Thyroid gland (tissue), 4 donors: ENCODE results near the gene PLCD3. TPM values are rescaled to one million over a fixed set of nuclear protein-coding genes. Genes with fewer than 3 reads are reported as not detected.

Experiments
- DNase-seq, 2 donors: peaks; one replicate each; pipeline ENCODE4 v3.0.0-alpha.2; 2019
- H3K27ac ChIP-seq, 3 donors: fragments of 200-600 bp; sonication (generic); 1 replicate in 2 of 3; 2 replicates in 1 of 3; pipeline ENCODE4 v1.5.1; 2016 to 2019; ENCODE audit warnings: mild to moderate bottlenecking in 1 of 3, moderate library complexity in 1 of 3
- H3K27me3 ChIP-seq: fragments of 200-600 bp; sonication (generic); one replicate; pipeline ENCODE4 v1.5.1; 2019
- H3K36me3 ChIP-seq, 2 donors: fragments of 200-600 bp; sonication (generic); one replicate each; pipeline ENCODE4 v1.5.1; 2016 to 2019
- H3K4me1 ChIP-seq, 2 donors: fragments of 200-600 bp; sonication (generic); one replicate each; pipeline ENCODE4 v1.5.1; 2017 to 2019
- H3K4me3 ChIP-seq, 3 donors: fragments of 200-600 bp; sonication (generic); replicated peaks in 1 of 3; 1 replicate in 2 of 3; 2 replicates in 1 of 3; pipeline ENCODE4 v1.5.1; 2016; ENCODE audit warnings: mild to moderate bottlenecking in 1 of 3
- H3K9me3 ChIP-seq: fragments of 200-600 bp; sonication (generic); one replicate; pipeline ENCODE4 v1.5.1; 2017
- CTCF ChIP-seq, 6 experiments: fragments of 200-600 bp in 3 of 6; fragments of 450-650 bp in 3 of 6; sonication (generic) in 3 of 6; IDR thresholded peaks; one replicate each; pipeline ENCODE4 v1.5.1; 2016 to 2019; ENCODE audit warnings: antibody characterized with exemption in 6 of 6, mild to moderate bottlenecking in 2 of 6, inconsistent platforms in 1 of 6, moderate library complexity in 1 of 6
- POLR2A ChIP-seq, 2 donors: fragments of 450-650 bp; IDR thresholded peaks; one replicate each; pipeline ENCODE4 v1.6.1; 2017; ENCODE audit warnings: antibody characterized with exemption in 2 of 2, mild to moderate bottlenecking in 2 of 2, moderate library complexity in 1 of 2
- WGBS, 2 donors: methylation state at CpG; one replicate each; pipeline ENCODE4 v1.1.5; 2017; 5-methylcytosine and 5-hydroxymethylcytosine counted together
- intact Hi-C: fragments of 100-400 bp; cut with DNase I; formaldehyde crosslinking; loops from one replicate; pipeline ENCODE4 v1.15.1; 2023
- total RNA-seq, 4 donors: library from RNA; depleted of rRNA; stranded (reverse); fragments of >200 nt; gene quantifications; one replicate each; pipeline ENCODE4 v1.2.3, GENCODE V29; 2016

The PLCD3 gene
- total RNA-seq, 4 donors from 2014 or later, result 8.6 to 24.8 (median 16.9) TPM

DNA sequence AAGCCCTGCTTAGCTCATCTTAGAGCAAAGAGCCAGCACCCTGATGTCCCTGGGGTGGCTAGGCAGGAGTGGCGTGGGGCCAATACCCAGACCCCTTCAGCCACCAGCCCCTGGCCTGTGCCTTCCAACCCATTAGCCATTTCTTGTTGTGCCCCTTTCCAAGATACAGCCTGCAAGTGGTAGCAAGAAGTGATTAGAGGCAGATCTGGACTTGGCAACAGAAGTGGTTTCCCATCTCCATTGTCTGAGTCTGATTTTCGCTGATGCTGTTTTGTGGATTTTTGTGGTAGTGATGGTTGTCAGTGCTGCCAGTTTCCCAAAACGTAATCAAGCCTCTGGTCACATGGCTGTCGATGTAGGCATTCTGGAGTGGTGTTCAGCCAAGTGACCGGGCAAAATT is 25.7 kb downstream of the PLCD3 start:
- H3K27ac ChIP-seq, result no peak overlapping the region

DNA sequence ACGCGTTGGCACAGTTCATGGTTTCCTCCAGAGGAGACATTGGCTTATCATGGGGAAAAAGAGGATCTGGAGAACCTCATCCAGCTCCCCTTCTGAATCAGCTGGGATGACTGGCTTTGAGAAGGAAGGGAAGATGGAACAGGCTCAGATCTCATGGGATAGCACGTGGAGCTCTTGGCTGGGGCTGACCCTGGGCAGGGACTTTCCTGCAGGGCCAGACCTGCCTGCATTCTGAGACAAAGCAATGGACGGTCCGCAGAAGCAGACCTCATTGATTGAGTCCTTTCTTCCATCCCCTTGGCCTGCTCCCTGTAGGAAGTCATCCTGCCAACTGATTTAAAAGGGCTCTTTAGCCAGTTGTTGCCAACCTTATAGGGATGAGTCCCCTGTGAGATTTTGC is 26.2 kb downstream of the PLCD3 start:
- Histone ChIP-seq H3K36me3 (peaks cover 56 to 61% of the 10 kb centered on the region in 2 donors), H3K9me3 (no peaks in the 10 kb centered on the region), H3K27me3 (no peaks in the 10 kb centered on the region), H3K4me3 (no peak overlapping the region), H3K27ac (no peak overlapping the region), H3K4me1 (peaks cover 14 to 38% of the 10 kb centered on the region in 2 donors)
- intact Hi-C loops, result no loop called here
- 84 to 91% methylated on average over 5 of the region's 5 CpGs for whole genome bisulfite sequencing, 2 donors
- no peak for TF ChIP-seq POLR2A (IDR thresholded peaks at IDR 0.05)
- TF ChIP-seq CTCF (IDR thresholded peaks at IDR 0.05), result no peak
- no peak for DNase-seq

More for the DNA sequence above, 25.7 kb downstream of the PLCD3 start:
- H3K4me3 ChIP-seq, result no peak overlapping the region
- DNase-seq, result no peak
- H3K27me3 ChIP-seq, result no peaks in the 10 kb centered on the region
- peaks cover 18 to 41% of the 10 kb centered on the region in 2 donors for H3K4me1 ChIP-seq
- peaks cover 56 to 58% of the 10 kb centered on the region in 2 donors for H3K36me3 ChIP-seq
- H3K9me3 ChIP-seq, result no peaks in the 10 kb centered on the region
- 85 to 95% methylated on average over 2 to 5 of the region's 5 CpGs for WGBS, 2 donors
- TF ChIP-seq POLR2A (IDR thresholded peaks at IDR 0.05) (no peak), CTCF (IDR thresholded peaks at IDR 0.05) (no peak)
- intact Hi-C loops, result no loop called here

DNA sequence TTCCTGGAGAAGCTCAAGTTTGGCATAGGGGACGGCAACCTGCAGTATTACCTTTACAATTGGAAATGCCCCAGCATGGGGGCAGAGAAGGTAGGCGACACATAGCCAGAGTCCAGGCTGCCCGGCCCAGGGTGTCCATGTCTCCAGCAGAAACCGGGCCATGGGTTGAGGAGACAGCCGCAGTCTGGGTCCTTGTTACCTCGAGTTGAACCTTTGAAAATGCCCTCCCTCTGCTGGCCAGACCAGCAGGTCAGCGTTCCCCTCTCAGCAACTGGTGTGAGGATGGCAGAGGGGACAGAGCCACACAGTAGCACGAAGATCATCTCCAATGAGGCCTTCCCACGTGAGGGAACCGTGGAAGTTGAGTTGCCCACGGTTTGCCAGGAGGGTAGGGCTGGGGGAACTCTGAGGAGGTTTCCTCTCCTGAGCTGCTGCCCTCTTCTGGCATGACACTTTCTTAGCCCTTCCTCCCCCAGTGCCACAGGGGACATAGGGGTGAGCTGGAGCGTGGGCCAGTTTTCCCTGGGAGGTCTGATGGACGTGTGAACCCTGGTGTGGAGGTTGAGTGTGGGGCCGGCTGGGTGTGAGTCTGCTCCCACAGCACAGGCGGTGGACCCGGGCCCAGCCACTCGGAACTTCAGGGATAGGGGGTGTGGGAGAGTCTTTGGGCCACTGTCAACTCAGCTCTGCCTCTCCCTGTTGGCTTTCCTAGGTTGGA is 27.2 kb downstream of the PLCD3 start:
- DNase-seq, result no peak
- Histone ChIP-seq H3K36me3 (peaks cover 60 to 61% of the 10 kb centered on the region in 2 donors), H3K9me3 (no peaks in the 10 kb centered on the region), H3K27ac (no peak overlapping the region), H3K4me1 (peaks cover 6 to 29% of the 10 kb centered on the region in 2 donors), H3K4me3 (no peak overlapping the region), H3K27me3 (no peaks in the 10 kb centered on the region)
- intact Hi-C loops, result loop anchor here (5.0 kb wide), 1 partner anchor 183 kb away; no protein-coding TSS in a partner anchor
- WGBS, 2 donors, result 85 to 91% methylated on average over 8 to 17 of the region's 17 CpGs
- no peak for TF ChIP-seq CTCF (IDR thresholded peaks at IDR 0.05)
- TF ChIP-seq POLR2A (IDR thresholded peaks at IDR 0.05), result no peak

- intact Hi-C loops, result loop anchor here (5.0 kb wide), 1 partner anchor 182 kb away; no protein-coding TSS in a partner anchor
- TF ChIP-seq CTCF (IDR thresholded peaks at IDR 0.05) (no peak), POLR2A (IDR thresholded peaks at IDR 0.05) (no peak)
- Histone ChIP-seq H3K9me3 (no peaks in the 10 kb centered on the region), H3K27ac (no peak overlapping the region), H3K4me3 (no peak overlapping the region), H3K36me3 (peaks cover 66% of the 10 kb centered on the region in 2 donors), H3K4me1 (peaks cover 6 to 29% of the 10 kb centered on the region in 2 donors), H3K27me3 (no peaks in the 10 kb centered on the region)
- WGBS, 2 donors, result 91% methylated on average over 6 of the region's 6 CpGs
- DNase-seq, result no peak
Measured at GRCh38 chr17:45104497-45104896, 27.8 kb downstream of the PLCD3 start.

GRCh38 chr17:45104029-45104428 is 28.3 kb downstream of the PLCD3 start:
- DNase-seq, result no peak
- TF ChIP-seq CTCF (IDR thresholded peaks at IDR 0.05) (no peak), POLR2A (IDR thresholded peaks at IDR 0.05) (no peak)
- Histone ChIP-seq H3K4me1 (peaks cover 1 to 27% of the 10 kb centered on the region in 2 donors), H3K27ac (no peak overlapping the region), H3K9me3 (no peaks in the 10 kb centered on the region), H3K27me3 (no peaks in the 10 kb centered on the region), H3K36me3 (peaks cover 67 to 68% of the 10 kb centered on the region in 2 donors), H3K4me3 (no peak overlapping the region)
- intact Hi-C loops, result loop anchor here (5.0 kb wide), 1 partner anchor 182 kb away; no protein-coding TSS in a partner anchor
- WGBS, 2 donors, result 92 to 95% methylated on average over 4 to 7 of the region's 8 CpGs
